Astrocyte of the cerebellum (primary cell): ENCODE measurements around the gene LBHD1.

Source experiments
- DNase-seq: peaks from one replicate; pipeline ENCODE4 v3.0.0-alpha.2; 2011; ENCODE audit warnings: low read depth
- H3K4me3 ChIP-seq: 2 replicates; pipeline ENCODE4 v1.5.1; 2011; ENCODE audit warnings: mild to moderate bottlenecking, low read depth, low read length, moderate library complexity
- in situ Hi-C: cut with HindIII; loops from 2 replicates; pipeline ENCODE4 v1.10.0; 2017; ENCODE audit warnings: low sequenced_read_pairs
- TF ChIP-seq, protein P1 (sequence below): IDR thresholded peaks from 2 replicates; pipeline ENCODE4 v1.5.1; 2012; ENCODE audit warnings: low read length, low read depth, moderate library complexity, mild to moderate bottlenecking; ENCODE audit errors: missing control alignments

Gene LBHD1

DNA sequence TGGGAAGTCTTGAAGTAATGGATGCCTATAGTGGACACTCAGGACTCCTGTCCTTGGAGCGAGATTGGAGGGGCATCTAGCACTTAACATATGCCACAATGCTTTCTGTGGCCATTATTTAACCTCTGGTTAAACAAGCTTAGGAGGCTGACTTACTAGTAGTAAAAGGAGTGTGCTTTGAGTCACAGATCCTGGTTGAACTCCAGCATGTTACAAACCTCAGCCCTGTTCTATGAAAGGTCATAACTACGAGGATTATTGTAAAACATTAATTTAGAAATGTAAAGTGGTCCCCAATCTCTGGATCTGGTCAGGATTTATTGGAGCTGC is 1.1 kb upstream of the LBHD1 start:
- no peak overlapping the region for H3K4me3 ChIP-seq
- DNase-seq, result no peak
- in situ Hi-C loops, result no loop called here
- TF ChIP-seq, protein P1, sequence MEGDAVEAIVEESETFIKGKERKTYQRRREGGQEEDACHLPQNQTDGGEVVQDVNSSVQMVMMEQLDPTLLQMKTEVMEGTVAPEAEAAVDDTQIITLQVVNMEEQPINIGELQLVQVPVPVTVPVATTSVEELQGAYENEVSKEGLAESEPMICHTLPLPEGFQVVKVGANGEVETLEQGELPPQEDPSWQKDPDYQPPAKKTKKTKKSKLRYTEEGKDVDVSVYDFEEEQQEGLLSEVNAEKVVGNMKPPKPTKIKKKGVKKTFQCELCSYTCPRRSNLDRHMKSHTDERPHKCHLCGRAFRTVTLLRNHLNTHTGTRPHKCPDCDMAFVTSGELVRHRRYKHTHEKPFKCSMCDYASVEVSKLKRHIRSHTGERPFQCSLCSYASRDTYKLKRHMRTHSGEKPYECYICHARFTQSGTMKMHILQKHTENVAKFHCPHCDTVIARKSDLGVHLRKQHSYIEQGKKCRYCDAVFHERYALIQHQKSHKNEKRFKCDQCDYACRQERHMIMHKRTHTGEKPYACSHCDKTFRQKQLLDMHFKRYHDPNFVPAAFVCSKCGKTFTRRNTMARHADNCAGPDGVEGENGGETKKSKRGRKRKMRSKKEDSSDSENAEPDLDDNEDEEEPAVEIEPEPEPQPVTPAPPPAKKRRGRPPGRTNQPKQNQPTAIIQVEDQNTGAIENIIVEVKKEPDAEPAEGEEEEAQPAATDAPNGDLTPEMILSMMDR, result no peak

DNA sequence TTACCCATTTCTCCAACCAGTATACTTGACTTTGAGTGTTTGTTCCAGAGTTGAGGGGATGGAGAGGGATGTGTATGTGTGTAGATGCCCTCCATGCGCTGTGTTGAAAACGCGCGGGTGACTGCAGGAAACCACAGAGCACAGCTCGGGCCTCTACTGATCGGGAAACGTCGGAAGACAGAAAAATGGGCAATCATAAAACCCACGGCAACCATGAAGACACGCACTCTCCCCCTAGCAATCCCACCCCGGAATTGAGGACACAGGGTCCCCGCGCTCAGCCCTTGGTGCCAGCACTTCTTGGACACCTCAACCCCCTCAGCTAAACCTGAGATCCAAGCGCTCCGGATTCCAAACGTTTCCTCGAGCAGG is 845 bp downstream of the LBHD1 start:
- TF ChIP-seq, protein P1, result no peak
- peak overlapping the region; percentile 78 for H3K4me3 ChIP-seq
- DNase-seq, result no peak
- in situ Hi-C loops, result no loop called here

DNA sequence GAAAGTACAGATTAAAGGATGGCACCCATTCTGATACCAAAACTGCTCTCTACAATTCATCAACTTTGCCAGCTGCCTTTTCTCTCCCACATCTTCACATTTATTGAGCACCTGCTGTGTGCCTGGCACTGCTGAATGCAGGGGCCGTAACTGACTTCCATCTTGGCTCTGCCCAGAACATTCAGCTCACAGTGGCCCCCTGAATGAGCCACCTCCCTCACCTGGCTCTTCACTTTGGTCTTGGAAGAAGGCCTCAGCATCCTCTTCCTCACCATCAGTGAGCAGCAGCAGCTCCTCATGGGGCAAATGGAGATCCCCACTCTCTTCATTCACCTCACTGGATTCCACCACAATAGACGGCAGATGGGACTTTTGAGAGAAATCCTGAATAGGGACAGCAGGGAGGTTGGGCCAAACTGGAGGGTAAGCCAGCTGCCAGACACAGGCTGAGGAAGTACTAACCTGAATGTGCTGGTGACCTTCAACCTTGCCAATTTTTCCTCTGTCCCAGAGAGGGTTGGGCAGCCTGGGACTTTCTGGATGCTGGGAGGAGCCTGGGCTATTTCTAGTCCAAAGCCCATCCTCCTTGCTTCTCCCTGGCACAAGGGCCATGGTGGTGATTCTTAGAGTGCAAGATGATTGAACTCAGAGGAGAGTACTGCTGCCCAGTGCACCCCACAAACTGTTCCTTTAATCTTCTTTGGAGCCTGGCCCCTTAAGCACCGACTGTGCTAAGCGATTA is 2.5 kb downstream of the LBHD1 start:
- DNase-seq, result no peak
- no peak overlapping the region for H3K4me3 ChIP-seq
- in situ Hi-C loops, result no loop called here
- TF ChIP-seq, protein P1, result no peak

DNA sequence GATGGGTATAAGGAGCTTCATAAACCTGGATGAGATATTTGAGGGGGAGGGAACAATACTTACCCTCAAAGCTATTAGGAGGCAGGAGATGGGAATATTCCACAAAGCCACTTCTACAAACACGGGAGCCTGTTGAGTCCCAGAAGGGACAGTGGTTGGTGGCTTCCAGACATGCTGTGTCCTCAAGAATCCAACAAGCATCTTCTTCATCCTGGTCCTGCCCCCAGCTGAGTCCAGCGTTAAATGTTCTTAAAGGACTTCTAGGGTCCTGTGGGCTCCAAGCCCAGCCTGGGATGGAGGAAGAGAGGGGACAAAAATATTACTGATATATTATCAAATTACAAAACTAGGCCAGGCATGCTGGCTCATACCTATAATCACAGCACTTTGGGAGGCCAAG is 4.6 kb downstream of the LBHD1 start:
- in situ Hi-C loops, result no loop called here
- no peak for DNase-seq
- no peak overlapping the region for H3K4me3 ChIP-seq
- TF ChIP-seq, protein P1, result no peak

DNA sequence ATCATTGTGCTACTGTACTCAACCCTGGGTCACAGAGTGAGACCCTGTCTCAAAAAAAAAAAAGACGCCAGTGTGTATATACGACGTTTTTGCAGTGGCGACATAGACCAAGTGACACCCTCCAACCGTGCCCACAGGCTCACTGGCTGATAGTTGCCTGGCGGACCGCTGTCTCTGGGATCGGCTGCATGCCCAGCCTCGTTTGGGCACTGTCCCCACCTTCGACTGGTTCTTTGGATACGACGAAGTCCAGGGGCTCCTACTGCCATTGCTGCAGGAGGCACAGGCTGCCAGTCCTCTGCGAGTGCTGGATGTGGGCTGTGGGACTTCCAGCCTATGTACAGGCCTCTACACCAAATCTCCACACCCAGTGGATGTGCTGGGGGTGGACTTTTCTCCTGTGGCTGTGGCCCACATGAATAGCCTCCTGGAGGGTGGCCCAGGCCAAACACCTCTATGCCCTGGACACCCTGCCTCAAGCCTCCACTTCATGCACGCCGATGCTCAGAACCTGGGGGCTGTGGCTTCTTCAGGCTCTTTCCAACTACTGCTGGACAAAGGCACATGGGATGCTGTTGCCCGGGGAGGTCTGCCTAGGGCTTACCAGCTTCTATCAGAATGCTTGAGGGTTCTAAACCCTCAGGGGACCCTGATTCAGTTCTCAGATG is 5.7 kb downstream of the LBHD1 start:
- in situ Hi-C loops, result no loop called here
- TF ChIP-seq, protein P1, result no peak
- H3K4me3 ChIP-seq, result peak overlapping the region; percentile 90
- DNase-seq, result no peak

DNA sequence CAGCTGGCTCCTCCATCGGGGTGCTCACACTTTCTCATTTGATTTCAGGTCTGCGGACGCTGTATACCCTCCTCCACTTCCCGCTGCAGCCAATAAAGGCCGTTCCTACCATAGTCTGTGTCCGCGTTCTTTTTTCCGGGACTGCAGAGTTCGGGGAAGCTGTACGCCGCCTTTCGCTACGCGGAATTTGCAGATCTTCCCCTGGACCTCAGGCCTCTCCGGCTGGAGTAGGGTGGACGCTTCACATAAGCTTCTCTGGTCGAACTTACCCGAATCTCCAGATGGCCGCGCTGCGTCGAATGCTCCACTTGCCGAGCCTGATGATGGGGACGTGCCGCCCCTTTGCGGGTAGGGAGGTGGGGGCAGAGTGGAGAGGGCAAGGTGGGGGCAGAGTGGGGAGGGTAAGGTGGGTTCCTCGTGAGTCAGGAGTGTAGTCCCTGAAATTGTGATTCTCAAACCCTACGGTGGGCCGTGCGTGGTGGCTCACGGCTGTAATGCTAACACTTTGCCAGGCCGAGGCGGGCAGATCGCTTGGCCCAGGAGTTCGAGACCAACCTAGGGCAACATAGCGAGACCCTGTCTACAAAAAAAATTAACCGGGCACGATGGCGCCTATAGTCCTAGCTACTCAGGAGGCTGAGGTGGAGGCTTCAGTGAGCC is 6.3 kb downstream of the LBHD1 start:
- DNase-seq, result no peak
- in situ Hi-C loops, result no loop called here
- TF ChIP-seq, protein P1, result no peak

More for the DNA sequence above, 6.3 kb downstream of the LBHD1 start:
- H3K4me3 ChIP-seq, result peak overlapping the region; percentile 90
